Measurements from ENCODE around the gene SLC25A26. TPM values are rescaled to one million over a fixed set of nuclear protein-coding genes. Genes with fewer than 3 reads are reported as not detected.

The SLC25A26 gene
- polyA plus RNA-seq, 1 experiment: 16.4 TPM

DNA sequence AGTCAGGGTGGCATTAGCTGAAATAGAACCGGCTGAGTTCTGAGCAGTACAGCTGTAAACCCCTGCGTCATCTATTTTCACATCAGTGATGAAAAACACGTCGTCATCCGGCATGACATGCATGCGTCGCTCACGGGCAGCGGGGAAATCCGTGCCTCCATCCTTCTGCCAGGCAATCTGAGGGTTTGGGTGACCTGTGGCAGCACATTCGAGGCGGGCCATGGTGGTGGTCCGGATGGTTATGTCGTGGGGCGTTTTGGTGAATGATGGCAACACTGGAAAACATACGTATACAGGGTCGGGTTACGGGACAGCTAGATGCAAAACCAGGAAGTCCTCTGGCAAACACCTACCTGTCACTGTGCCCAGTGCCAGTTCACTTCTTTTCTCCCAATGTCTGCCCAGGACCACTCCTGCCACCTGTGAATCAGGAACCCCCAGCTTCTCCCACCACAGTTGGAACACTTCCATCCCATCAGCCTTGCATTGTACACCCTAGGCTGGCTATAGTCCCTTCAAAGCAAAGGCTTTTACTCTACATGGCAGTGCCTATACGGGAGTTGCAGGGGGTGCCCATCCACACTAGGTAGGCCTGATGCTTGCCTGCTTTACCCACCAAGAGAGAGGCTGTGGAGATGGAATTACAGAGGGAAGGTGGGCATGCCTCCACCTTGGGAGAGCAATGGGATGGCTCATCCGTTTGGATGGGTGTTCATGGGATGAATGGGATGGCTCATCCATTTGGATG lies 163.4 kb downstream of the SLC25A26 start:
- CTCF ChIA-PET: interaction anchor here (1.2 to 1.3 kb wide), 2 partner anchors 9 to 11 kb away, joined by 3 read pairs; no protein-coding TSS in a partner anchor
- POLR2A ChIA-PET: no interaction called here
- no peak overlapping the region for H3K4me3 ChIP-seq (ENCODE audit: low read depth, low read length)

DNA sequence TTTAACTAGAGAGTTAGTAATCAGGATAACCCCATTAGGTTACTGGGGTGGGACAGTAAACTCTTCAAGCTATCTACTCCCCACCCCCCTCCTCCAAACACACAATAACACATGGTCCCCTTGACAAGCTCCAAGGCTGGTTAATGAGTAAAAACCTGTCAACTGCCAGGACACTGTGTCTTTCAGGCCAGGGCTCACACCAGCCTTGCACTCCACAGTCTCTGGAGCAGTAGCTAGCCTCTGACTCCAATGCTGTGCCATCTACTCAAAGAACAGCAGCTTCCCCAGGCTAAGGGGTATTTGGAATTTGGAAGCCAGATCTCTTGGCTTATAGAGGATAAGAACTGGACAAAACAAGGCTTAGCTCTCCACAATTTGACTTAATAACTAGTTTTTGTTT lies 164.3 kb downstream of the SLC25A26 start:
- Histone ChIP-seq H3K4me3 (ENCODE audit: low read depth, low read length) (no peak overlapping the region), H3K9me3 (ENCODE audit: control insufficient read depth, insufficient read depth, low read length) (no peaks in the 10 kb centered on the region), H3K27ac (ENCODE audit: low read depth, low read length) (no peak overlapping the region), H3K27me3 (ENCODE audit: control insufficient read depth, insufficient read depth, low read length) (no peaks in the 10 kb centered on the region)
- DNase-seq (ENCODE audit: low read depth, low spot score): no peak
- TF ChIP-seq CTCF (IDR thresholded peaks at IDR 0.05; ENCODE audit: low read depth, low read length): no peak
- ChIA-PET CTCF (interaction anchor here (0.8 kb wide), 1 partner anchor 437 kb away, joined by 3 read pairs; no protein-coding TSS in a partner anchor), POLR2A (no interaction called here)

More for the DNA sequence above, 163.4 kb downstream of the SLC25A26 start:
- DNase-seq (ENCODE audit: low read depth, low spot score): no peak
- H3K27me3 ChIP-seq (ENCODE audit: control insufficient read depth, insufficient read depth, low read length): no peaks in the 10 kb centered on the region
- no peak overlapping the region for H3K27ac ChIP-seq (ENCODE audit: low read depth, low read length)
- no peaks in the 10 kb centered on the region for H3K9me3 ChIP-seq (ENCODE audit: control insufficient read depth, insufficient read depth, low read length)
- no peak for TF ChIP-seq CTCF (IDR thresholded peaks at IDR 0.05; ENCODE audit: low read depth, low read length)

DNA sequence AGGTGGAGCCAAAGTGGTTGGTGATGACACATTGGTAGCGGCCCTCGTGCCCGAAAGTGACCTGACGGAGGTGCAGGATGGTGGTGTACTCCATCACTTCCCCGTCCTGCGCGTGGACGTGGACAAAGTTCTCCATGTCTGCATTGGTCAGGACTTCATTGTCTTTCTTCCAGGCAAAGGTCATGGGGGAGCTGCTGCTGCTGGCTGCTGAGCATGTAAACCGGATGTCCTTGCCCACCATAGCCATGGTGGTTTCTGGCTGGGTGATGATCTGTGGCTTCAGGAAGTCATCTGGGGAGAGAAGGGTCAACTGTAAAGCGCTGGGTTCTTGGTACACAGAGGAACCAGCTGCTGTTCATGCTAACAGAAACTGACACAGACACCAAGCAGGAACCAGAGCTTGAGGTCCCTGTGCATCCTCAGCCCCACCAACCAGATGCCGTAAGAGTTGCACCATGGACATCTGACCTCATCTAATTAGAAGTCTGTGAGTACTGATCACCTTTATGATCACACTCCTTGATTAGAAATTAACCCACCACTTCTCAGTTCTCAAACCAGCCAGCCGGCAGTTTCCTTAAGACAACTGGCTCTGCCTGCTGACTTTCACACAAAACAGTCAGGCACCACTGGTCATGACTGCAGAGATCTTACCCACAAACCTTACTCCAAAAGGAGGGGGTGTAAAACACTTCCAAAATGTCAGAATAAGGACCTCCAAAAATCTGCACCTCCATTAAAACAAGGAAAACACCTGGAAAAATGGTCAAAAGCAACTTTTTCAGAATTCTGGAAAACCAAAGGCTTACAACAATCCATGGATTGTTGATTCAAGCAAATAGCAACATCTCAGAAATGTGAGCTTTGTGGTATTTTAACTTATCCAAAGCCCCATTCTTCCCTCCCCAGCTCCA lies 165.5 kb downstream of the SLC25A26 start:
- no peaks in the 10 kb centered on the region for H3K9me3 ChIP-seq (ENCODE audit: control insufficient read depth, insufficient read depth, low read length)
- DNase-seq (ENCODE audit: low read depth, low spot score): no peak
- H3K27me3 ChIP-seq (ENCODE audit: control insufficient read depth, insufficient read depth, low read length): no peaks in the 10 kb centered on the region
- ChIA-PET POLR2A (no interaction called here), CTCF (interaction anchor here (1.5 kb wide), 2 partner anchors 8 to 21 kb away, joined by 5 to 6 read pairs; no protein-coding TSS in a partner anchor)
- H3K27ac ChIP-seq (ENCODE audit: low read depth, low read length): no peak overlapping the region
- no peak for TF ChIP-seq CTCF (IDR thresholded peaks at IDR 0.05; ENCODE audit: low read depth, low read length)
- H3K4me3 ChIP-seq (ENCODE audit: low read depth, low read length): no peak overlapping the region

GRCh38 chr3:66386925-66387650 lies 166.3 kb downstream of the SLC25A26 start:
- CTCF ChIA-PET: interaction anchor here (1.3 to 1.5 kb wide), 3 partner anchors 9 to 21 kb away, joined by 3 to 6 read pairs (median 5); no protein-coding TSS in a partner anchor
- no peak for TF ChIP-seq CTCF (IDR thresholded peaks at IDR 0.05; ENCODE audit: low read depth, low read length)
- peak overlapping the region; percentile 25 for H3K27ac ChIP-seq (ENCODE audit: low read depth, low read length)
- no peaks in the 10 kb centered on the region for H3K9me3 ChIP-seq (ENCODE audit: control insufficient read depth, insufficient read depth, low read length)
- POLR2A ChIA-PET: no interaction called here
- DNase-seq (ENCODE audit: low read depth, low spot score): no peak
- no peak overlapping the region for H3K4me3 ChIP-seq (ENCODE audit: low read depth, low read length)
- no peaks in the 10 kb centered on the region for H3K27me3 ChIP-seq (ENCODE audit: control insufficient read depth, insufficient read depth, low read length)
